ENCODE measurements around the gene UVRAG.

- TF ChIP-seq EZH2 (IDR thresholded peaks at IDR 0.05; ENCODE audit: borderline replicate concordance, insufficient read depth, low read depth, low read length, poor library complexity, severe bottlenecking) (no peak), CTCF (IDR thresholded peaks at IDR 0.05) (no peak)
These were observed 348.4 kb downstream of the UVRAG start for GRCh38 chr11:76163289-76163880.
